Endothelial cell (in vitro differentiated cells): ENCODE measurements around the gene PRSS33. TPM values are rescaled to one million over a fixed set of nuclear protein-coding genes. Genes with fewer than 3 reads are reported as not detected.
A peak's percentile ranks its signal among the peaks of the same experiment; 100 is the strongest.

Experiments
- DNase-seq: peaks from one replicate; pipeline ENCODE4 v3.0.0; 2021; ENCODE audit warnings: low spot score
- H3K27ac Mint-ChIP-seq: one replicate; pipeline ENCODE4 v1.8.0; 2021; ENCODE audit warnings: mixed read lengths, inconsistent platforms; ENCODE audit not compliant: unreplicated experiment
- H3K27me3 Mint-ChIP-seq: one replicate; pipeline ENCODE4 v1.8.0; 2021; ENCODE audit warnings: mild to moderate bottlenecking, moderate library complexity, mixed read lengths, inconsistent platforms; ENCODE audit not compliant: unreplicated experiment
- H3K36me3 Mint-ChIP-seq: one replicate; pipeline ENCODE4 v1.8.0; 2021; ENCODE audit warnings: mild to moderate bottlenecking, low read depth, mixed read lengths, inconsistent platforms; ENCODE audit not compliant: unreplicated experiment
- H3K4me1 Mint-ChIP-seq: one replicate; pipeline ENCODE4 v1.8.0; 2021; ENCODE audit warnings: mild to moderate bottlenecking, mixed read lengths, inconsistent platforms; ENCODE audit not compliant: unreplicated experiment
- H3K4me3 Mint-ChIP-seq: one replicate; pipeline ENCODE4 v1.8.0; 2021; ENCODE audit warnings: mild to moderate bottlenecking, mixed read lengths, inconsistent platforms; ENCODE audit not compliant: unreplicated experiment
- H3K9me3 Mint-ChIP-seq: one replicate; pipeline ENCODE4 v1.8.0; 2021; ENCODE audit warnings: mixed read lengths, inconsistent platforms; ENCODE audit not compliant: unreplicated experiment
- total RNA-seq: library from RNA; stranded (reverse); fragmentation: NEBNext Ultra II Directional; extraction: Animal tissue kit (Norgen Biotek cat#: 25700); gene quantifications from one replicate; pipeline ENCODE4 v1.2.1, GENCODE V29; 2021; ENCODE audit not compliant: unreplicated experiment
- TF ChIP-seq, protein P1 (sequence below): fragments of 200-600 bp; sonication (generic); IDR thresholded peaks from one replicate; pipeline ENCODE4 v1.5.0; 2021; ENCODE audit warnings: antibody characterized with exemption; ENCODE audit not compliant: unreplicated experiment

PRSS33 gene
- total RNA-seq, 1 donor from 2014 or later: not detected

DNA sequence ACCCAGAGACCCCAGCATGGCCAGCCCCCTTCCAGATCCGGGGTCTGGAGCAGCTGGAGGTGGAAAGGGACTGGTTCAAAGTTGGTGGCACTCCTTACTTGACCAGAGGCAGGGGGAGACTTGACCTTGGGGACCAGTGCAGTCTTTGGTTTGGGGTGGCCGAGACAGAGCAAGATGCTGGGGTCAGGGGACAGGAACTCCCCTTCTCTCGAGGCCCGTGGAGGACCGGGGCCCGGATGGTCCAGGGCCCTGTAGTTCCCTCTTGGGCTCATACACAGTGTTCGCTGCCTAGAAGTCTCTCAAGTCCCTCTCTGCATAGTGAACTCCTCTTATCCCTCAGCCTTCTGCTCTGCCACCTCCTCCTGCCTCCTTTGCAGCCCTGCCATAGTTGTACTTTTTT is 601 bp upstream of the PRSS33 start:
- Mint-ChIP-seq H3K4me1 (no peaks in the 10 kb centered on the region), H3K9me3 (no peaks in the 10 kb centered on the region), H3K27ac (no peak overlapping the region), H3K27me3 (peaks cover 10% of the 10 kb centered on the region), H3K4me3 (no peak overlapping the region), H3K36me3 (no peaks in the 10 kb centered on the region)
- DNase-seq: no peak
- TF ChIP-seq, protein P1, sequence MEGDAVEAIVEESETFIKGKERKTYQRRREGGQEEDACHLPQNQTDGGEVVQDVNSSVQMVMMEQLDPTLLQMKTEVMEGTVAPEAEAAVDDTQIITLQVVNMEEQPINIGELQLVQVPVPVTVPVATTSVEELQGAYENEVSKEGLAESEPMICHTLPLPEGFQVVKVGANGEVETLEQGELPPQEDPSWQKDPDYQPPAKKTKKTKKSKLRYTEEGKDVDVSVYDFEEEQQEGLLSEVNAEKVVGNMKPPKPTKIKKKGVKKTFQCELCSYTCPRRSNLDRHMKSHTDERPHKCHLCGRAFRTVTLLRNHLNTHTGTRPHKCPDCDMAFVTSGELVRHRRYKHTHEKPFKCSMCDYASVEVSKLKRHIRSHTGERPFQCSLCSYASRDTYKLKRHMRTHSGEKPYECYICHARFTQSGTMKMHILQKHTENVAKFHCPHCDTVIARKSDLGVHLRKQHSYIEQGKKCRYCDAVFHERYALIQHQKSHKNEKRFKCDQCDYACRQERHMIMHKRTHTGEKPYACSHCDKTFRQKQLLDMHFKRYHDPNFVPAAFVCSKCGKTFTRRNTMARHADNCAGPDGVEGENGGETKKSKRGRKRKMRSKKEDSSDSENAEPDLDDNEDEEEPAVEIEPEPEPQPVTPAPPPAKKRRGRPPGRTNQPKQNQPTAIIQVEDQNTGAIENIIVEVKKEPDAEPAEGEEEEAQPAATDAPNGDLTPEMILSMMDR: no peak

DNA sequence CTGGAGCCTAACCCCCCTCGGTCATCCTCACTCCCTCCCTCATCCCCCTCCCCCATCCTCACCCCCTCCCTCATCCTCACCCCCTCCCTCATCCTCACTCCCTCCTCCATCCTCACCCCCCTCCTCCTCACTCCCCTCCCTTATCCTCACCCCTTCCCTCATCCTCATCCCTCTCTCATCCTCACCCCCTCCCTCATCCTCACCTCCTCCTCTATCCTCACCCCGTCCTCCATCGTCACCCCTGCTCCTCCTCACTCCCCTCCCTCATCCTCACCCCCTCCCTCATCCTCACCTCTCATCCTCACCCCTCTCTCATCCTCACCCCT is 571 bp downstream of the PRSS33 start:
- Mint-ChIP-seq H3K27me3 (peaks cover 10% of the 10 kb centered on the region), H3K4me1 (no peaks in the 10 kb centered on the region), H3K4me3 (no peak overlapping the region), H3K9me3 (no peaks in the 10 kb centered on the region), H3K36me3 (no peaks in the 10 kb centered on the region), H3K27ac (no peak overlapping the region)
- TF ChIP-seq, protein P1: no peak
- DNase-seq: no peak

DNA sequence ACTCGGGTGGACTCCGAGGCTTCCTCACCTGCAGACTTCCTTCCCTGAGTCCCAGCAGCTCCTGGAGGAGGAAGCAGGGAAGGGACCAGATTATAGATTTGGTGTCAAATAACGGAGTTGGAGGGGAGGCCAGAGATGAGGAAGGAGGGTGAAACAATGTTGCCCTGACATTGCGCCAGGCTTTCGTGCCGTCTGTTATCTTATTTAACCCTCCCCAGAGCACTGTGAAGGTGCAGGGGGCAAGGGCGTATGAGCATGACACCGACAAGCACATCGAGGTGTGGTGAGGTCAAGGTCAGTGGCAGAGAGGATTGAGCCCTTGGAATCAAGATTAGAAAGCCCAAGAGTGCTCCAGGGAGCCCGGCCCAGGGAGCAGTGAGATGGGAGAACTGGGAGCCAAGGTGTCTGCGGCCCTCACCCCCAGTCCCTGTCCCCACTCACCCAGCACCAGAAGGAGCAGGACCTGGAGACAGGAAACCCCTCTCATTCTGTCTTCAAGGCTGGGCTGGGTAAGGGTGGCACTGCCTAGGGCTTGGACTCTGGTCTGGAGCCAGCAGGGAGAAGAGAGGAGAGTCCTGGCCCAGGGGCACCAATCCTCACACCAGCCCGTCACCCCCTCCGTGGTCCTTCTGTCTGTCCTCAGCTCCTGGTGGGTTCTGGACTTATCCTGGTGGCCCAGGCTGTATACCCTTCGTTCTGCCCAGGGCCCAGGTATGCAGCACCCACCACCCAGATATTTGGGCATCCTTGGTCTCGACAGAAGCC is 1.1 kb downstream of the PRSS33 start:
- Mint-ChIP-seq H3K27me3 (peaks cover 10% of the 10 kb centered on the region), H3K27ac (no peak overlapping the region), H3K4me1 (no peaks in the 10 kb centered on the region), H3K9me3 (no peaks in the 10 kb centered on the region), H3K4me3 (peak overlapping the region; percentile 67), H3K36me3 (no peaks in the 10 kb centered on the region)
- DNase-seq: no peak
- TF ChIP-seq, protein P1: no peak

DNA sequence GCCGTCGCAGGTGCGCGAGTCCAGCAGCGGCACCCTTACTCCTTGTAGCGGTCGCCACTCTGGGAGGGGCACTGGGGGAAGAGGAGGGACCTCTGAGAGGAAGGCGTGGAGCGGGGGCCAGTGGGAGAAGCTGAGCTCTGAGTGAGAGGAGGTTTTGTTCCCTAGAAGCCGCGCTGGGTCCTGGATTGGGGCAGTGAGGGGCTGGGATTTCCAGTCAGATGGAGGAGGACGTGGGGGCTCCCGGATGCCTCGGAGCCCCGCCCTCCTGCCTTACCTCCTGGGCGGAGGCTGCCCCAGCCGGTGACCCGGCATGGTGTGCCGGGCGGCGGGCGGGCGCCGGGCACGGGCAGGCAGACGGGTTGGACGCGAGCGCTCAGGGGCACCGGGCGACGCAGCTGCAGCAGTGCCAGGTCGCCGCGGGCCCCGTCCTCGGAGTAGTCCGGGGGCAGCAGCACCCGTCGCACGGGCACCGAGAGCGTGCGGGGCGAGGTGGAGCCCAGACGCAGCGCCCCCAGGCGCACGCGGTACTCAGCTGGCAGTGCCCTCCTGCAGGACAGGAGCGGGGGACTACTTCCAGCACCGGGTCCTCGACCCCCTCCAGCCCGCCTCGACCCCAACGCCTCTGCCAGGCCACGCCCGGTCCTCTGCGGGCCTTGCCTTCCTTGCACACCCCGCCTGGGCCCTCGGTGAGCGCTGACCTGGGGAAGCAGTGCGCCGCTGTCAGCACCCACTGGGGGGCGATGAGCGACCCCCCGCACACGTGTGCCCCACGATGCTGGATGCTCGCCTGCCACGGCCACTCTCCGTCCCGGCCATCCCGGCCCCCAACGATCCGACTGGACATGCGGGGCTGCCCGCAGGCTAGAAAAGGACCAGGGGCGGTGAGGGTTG is 2.0 kb downstream of the PRSS33 start:
- Mint-ChIP-seq H3K36me3 (no peaks in the 10 kb centered on the region), H3K9me3 (no peaks in the 10 kb centered on the region), H3K27ac (no peak overlapping the region), H3K27me3 (peaks cover 10% of the 10 kb centered on the region), H3K4me1 (no peaks in the 10 kb centered on the region), H3K4me3 (no peak overlapping the region)
- no peak for DNase-seq
- TF ChIP-seq, protein P1: no peak
